GM13976 (cell line): Measurements from ENCODE around the gene FAM3A.

Source experiments
- DNase-seq: peaks from one replicate; pipeline ENCODE4 v3.0.0; 2012; ENCODE audit warnings: low spot score
- CTCF ChIP-seq: IDR thresholded peaks from 2 replicates; pipeline ENCODE4 v1.5.1; 2012; ENCODE audit warnings: borderline replicate concordance, mild to moderate bottlenecking; ENCODE audit not compliant: insufficient read depth; ENCODE audit errors: extremely low read depth, missing control alignments, control extremely low read depth
- in situ Hi-C: fragments of 300-500 bp; cut with MboI; formaldehyde crosslinking; loops from one replicate; pipeline ENCODE4 v1.12.0; 2022; ENCODE audit warnings: low sequenced_read_pairs, mixed read lengths, inconsistent platforms; ENCODE audit not compliant: unreplicated experiment

FAM3A gene

DNA sequence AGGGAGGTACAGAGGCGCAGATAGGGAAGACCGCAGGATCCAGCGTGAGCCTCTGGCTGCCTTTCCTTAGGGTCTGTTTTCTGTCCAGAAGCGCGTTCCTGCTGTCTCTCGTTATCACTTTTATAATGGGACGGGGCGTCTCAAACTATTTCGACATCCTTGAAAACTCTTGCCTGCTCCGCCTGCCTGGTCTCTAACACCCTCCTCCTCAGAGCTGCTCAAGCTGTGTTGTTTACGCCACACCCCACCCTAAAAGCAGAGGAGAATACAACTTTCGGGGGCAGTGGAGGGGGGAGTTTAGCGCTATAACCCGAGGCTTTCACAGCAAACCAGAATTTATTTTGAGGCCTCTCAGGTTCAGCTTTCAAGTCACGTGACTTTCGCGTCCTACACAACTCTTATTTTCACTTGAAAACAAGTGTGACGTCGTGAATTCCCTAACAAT is 646 bp upstream of the FAM3A start:
- in situ Hi-C loops = no loop called here
- DNase-seq = no peak
- no peak for TF ChIP-seq CTCF

DNA sequence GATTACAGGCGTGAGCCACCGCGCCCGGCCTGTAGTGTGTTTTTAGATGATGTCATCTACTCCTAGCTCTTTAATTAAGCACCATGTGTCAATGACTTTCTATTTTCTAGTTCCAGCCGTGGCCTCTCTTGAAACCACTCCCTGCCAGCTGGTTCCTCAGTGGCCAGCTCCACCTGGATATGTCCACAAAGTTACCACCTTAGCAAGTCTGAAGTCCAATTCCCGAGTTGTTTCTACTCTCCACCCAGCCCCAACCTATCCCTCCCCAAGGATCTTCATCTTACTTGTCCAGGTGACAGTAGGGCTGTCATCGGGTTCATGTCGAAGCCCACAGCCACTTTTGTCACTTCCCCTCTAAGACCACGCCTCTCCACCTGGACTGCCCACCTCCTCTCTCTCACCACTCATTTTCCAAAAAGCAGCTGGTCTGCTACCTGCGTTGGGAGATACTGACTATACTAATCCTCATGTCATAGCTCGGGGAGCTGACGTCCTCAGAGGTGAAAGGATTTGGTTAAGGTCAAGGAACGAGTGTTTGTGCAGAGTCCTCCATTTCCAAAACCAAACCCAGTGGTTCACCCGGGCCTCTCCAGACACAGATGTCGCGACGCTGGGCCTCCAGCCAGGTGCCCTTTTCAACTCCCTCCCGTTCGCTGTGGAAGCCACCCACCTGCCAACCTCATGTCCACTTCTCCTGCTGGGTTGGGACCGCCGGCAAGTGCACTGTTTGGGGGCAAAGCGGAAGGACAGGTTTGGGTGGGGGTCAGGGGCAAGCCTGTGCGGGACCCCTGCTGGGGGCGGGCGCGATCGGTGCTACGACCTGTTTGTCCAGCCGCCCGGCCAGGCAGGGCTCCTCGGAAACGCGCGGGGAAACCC is 704 bp downstream of the FAM3A start:
- in situ Hi-C loops = no loop called here
- no peak for TF ChIP-seq CTCF
- DNase-seq = no peak

- no peak for DNase-seq
- no peak for TF ChIP-seq CTCF
- in situ Hi-C loops = no loop called here
Measured at GRCh38 chrX:154513716-154514115, 2.3 kb downstream of the FAM3A start.

DNA sequence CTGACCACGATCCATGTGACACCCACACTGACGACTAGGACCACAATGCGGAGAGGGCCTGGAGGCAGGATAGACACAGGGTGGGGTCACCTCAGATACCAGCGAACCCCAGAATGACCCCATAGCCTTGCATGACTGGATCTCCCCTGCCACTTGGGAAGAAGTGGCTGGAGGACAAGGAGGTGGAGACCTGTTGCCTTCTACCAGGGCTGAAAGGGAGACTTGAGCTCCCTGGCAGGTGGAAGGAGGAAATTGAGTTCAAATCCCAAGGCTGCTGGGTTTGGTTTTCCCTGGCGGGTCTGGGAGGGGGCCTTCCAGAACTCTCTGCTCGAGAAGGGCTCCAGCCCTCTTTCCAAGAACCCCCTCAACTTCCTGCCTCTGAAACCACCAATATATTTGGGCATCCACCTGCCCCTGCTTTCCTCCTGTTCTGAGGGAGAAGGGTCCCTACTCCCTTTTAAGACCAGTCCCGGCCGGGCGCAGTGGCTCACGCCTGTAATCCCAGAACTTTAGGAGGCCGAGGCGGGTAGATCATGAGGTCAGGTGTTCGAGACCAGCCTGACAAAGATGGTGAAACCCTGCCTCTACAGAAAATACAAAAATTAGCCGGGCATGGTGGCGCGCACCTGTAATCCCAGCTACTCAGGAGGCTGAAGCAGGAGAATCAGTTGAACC is 3.0 kb downstream of the FAM3A start:
- in situ Hi-C loops = no loop called here
- no peak for TF ChIP-seq CTCF
- DNase-seq = no peak

DNA sequence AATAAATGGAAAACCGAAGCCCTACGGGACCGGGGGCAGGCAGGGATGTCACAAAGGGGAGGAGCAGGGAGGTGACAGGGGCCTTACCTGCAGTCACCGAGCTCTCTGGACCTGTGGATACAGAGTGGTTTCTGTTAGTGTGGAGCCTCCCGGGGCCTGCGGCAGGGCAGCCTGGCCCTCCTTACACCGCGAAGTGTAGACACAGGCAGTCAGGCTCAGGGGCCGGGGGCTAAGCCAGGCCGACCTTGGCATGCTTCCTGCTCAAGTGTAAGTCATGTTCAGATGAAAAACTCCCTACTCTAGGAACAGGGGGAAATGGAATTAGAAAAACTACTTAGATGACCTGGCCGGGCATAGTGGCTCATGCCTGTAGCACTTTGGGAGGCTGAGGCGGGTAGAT is 4.3 kb downstream of the FAM3A start:
- DNase-seq = no peak
- no peak for TF ChIP-seq CTCF
- in situ Hi-C loops = no loop called here

GRCh38 chrX:154509455-154509854 is 6.6 kb downstream of the FAM3A start:
- no peak for TF ChIP-seq CTCF
- in situ Hi-C loops = no loop called here
- DNase-seq = no peak
